ENCODE results near the gene PARP14. TPM values are rescaled to one million over a fixed set of nuclear protein-coding genes. Genes with fewer than 3 reads are reported as not detected.

The PARP14 gene
- polyA plus RNA-seq, 2 of the 4 experiments (the other 2 are of a cell fraction), result 7.5 to 23.6 TPM

- no peak for FAIRE-seq
- Histone ChIP-seq H3K4me1 (peaks cover 8% of the 10 kb centered on the region; the same call in 1 of the 3 replicates), H3K4me2 (no peak overlapping the region), H3K4me3 (no peak overlapping the region), H3K9me3 (0 out of 3 replicates have a peak, but pooled peaks cover 3% of the 10 kb centered on the region), H3K27ac (no peak overlapping the region)
- TF ChIP-seq MAFK (IDR thresholded peaks at IDR 0.05; ENCODE audit: partially characterized antibody) (no peak), EHF (CRISPR knock-in tag; IDR thresholded peaks at IDR 0.05) (no peak), E2F6 (IDR thresholded peaks at IDR 0.05; ENCODE audit: borderline replicate concordance, low read depth) (no peak), MYC (IDR thresholded peaks at IDR 0.05; ENCODE audit: borderline replicate concordance, low read length) (no peak), CHD4 (IDR thresholded peaks at IDR 0.05; ENCODE audit: borderline replicate concordance) (no peak), PHF8 (IDR thresholded peaks at IDR 0.05; ENCODE audit: borderline replicate concordance, low read depth) (no peak), CBX8 (IDR thresholded peaks at IDR 0.05) (no peak), CBX2 (IDR thresholded peaks at IDR 0.05; ENCODE audit: borderline replicate concordance, low read depth) (no peak), NFE2L2 (conservative IDR thresholded peaks at IDR 0.05; ENCODE audit: low read length) (no peak), POLR2AphosphoS2 (conservative IDR thresholded peaks at IDR 0.05; ENCODE audit: low read length) (no peak), ZNF302 (CRISPR knock-in tag; IDR thresholded peaks at IDR 0.05) (no peak), MAZ (IDR thresholded peaks at IDR 0.05; ENCODE audit: borderline replicate concordance, low read depth, low read length) (no peak), JUN (IDR thresholded peaks at IDR 0.05) (no peak), NPAS2 (CRISPR knock-in tag; IDR thresholded peaks at IDR 0.05; ENCODE audit: borderline replicate concordance) (no peak), HMGXB4 (CRISPR knock-in tag; IDR thresholded peaks at IDR 0.05; ENCODE audit: borderline replicate concordance) (no peak), FOSL2 (IDR thresholded peaks at IDR 0.05) (no peak), FOSL2 (CRISPR knock-in tag; IDR thresholded peaks at IDR 0.05) (no peak), GATA3 (IDR thresholded peaks at IDR 0.05; ENCODE audit: borderline replicate concordance) (no peak)
- TF ChIP-seq, protein P1, sequence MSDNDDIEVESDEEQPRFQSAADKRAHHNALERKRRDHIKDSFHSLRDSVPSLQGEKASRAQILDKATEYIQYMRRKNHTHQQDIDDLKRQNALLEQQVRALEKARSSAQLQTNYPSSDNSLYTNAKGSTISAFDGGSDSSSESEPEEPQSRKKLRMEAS (IDR thresholded peaks at IDR 0.05), result no peak
- TF ChIP-seq, protein P2, sequence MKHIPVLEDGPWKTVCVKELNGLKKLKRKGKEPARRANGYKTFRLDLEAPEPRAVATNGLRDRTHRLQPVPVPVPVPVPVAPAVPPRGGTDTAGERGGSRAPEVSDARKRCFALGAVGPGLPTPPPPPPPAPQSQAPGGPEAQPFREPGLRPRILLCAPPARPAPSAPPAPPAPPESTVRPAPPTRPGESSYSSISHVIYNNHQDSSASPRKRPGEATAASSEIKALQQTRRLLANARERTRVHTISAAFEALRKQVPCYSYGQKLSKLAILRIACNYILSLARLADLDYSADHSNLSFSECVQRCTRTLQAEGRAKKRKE (CRISPR knock-in tag; IDR thresholded peaks at IDR 0.05; ENCODE audit: low read depth), result no peak
- WGBS (ENCODE audit: missing lambda C conversion rate), result 77% methylated on average over 4 of the region's 4 CpGs
- no peak for ATAC-seq
- DNase-seq (ENCODE audit: low read depth in 1 of 2, low spot score in 1 of 2), result no peak
- POLR2A ChIA-PET, result no interaction called here
- CTCF ChIA-PET, result no interaction called here
Observed at GRCh38 chr3:122665226-122665786, 15.3 kb upstream of the PARP14 start.

DNA sequence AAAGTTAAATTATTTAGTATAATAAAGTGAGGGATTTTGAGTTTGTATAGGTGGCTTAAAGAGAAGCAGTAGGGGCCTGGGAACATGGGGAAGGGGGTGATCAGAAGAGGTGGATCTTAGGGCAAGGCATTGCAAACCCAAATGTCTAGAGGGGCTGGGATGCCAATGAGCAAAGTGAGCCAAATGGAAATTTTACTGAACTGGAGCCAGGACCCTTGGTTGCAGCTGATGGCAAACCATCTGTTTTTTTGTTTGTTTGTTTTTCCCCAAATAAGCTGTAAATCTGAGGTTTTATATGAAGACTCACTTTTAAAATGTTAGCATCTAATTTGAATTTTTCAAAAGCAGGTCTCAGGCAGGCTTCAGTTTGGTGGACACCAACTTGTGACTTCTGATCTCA lies 14.8 kb upstream of the PARP14 start:
- FAIRE-seq (no peak), DNase-seq (ENCODE audit: low read depth in 1 of 2, low spot score in 1 of 2) (no peak), ATAC-seq (no peak)
- H3K4me2 ChIP-seq, result no peak overlapping the region
- TF ChIP-seq CTCF (IDR thresholded peaks at IDR 0.05), result no peak
- TF ChIP-seq FOSB (CRISPR knock-in tag; IDR thresholded peaks at IDR 0.05), result no peak
- 0 out of 3 replicates have a peak, but pooled peaks cover 3% of the 10 kb centered on the region for H3K9me3 ChIP-seq
- H3K4me1 ChIP-seq, result peaks cover 8% of the 10 kb centered on the region; the same call in 1 of the 3 replicates
- POLR2A ChIA-PET, result no interaction called here
- CTCF ChIA-PET, result interaction anchor here (1.1 kb wide), 1 partner anchor 14 kb away, joined by 3 read pairs; no protein-coding TSS in a partner anchor
- no peak overlapping the region for H3K4me3 ChIP-seq
- no peak overlapping the region for H3K27ac ChIP-seq
